OCI-LY1 (cell line): ENCODE measurements around the gene CDKAL1.

Source experiments
- EZH2 ChIP-seq: fragments of 200-600 bp; sonication (generic), shearing (Covaris generic); IDR thresholded peaks from 2 replicates; pipeline ENCODE4 v1.8.0; 2017; ENCODE audit warnings: borderline replicate concordance, mixed run types, mild to moderate bottlenecking, antibody characterized with exemption, low read length, moderate library complexity, mixed read lengths
- TF ChIP-seq, protein P1 (sequence below): fragments of 200-600 bp; sonication (generic), shearing (Covaris generic); IDR thresholded peaks from 2 replicates; pipeline ENCODE4 v1.5.1; 2017; ENCODE audit warnings: mild to moderate bottlenecking, antibody characterized with exemption, low read length, moderate library complexity, mixed read lengths

DNA sequence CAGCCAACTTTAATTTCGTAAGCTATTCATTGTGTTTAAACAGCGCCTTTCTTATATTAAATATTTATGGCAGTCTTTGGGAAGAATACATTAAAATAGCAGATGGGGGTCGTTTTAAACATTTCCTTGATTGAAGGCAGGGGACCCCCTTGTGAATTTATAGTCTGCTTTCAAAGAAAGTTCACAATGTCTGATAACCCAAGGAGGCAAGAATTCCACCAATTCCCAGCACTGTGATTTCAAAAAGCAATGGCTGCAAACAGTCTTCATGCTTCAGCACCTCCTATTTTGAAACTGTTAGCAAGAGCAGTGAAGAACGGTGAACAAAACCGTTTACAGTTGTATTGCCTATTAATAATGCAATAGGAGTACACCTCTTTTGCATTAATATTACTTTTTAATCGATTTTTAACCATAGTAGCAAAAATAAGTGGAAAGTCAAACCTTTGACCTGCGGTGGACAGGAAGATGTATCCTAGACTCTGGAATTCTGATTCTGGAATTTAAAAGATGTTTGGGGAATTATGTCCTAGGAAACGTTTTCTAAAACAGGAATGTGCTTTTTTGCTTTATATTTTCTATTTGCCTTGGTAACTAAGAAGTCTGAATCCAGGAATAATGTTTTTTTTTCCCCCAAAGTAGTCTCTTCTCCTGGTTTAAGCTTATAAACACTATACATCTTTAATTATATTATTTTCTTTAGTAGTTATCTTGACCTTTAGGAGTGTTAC, 393.0 kb downstream of the CDKAL1 start:
- TF ChIP-seq EZH2 = no peak
- TF ChIP-seq, protein P1, sequence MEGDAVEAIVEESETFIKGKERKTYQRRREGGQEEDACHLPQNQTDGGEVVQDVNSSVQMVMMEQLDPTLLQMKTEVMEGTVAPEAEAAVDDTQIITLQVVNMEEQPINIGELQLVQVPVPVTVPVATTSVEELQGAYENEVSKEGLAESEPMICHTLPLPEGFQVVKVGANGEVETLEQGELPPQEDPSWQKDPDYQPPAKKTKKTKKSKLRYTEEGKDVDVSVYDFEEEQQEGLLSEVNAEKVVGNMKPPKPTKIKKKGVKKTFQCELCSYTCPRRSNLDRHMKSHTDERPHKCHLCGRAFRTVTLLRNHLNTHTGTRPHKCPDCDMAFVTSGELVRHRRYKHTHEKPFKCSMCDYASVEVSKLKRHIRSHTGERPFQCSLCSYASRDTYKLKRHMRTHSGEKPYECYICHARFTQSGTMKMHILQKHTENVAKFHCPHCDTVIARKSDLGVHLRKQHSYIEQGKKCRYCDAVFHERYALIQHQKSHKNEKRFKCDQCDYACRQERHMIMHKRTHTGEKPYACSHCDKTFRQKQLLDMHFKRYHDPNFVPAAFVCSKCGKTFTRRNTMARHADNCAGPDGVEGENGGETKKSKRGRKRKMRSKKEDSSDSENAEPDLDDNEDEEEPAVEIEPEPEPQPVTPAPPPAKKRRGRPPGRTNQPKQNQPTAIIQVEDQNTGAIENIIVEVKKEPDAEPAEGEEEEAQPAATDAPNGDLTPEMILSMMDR = no peak
